Measurements from ENCODE around the gene ABCA10.

GRCh38 chr17:69111794-69112193 is 116.8 kb downstream of the ABCA10 start:
- TF ChIP-seq CTCF (IDR thresholded peaks at IDR 0.05) (no peak), POLR2A (IDR thresholded peaks at IDR 0.05) (no peak)
